Activated T-cell treated with anti-CD3 and anti-CD28 coated beads for 24 hours (primary cell): ENCODE data around the gene ZCCHC7.
"Not testable (repeated sequence)": the region's sequence is repeated elsewhere in the genome, so short reads cannot be mapped to it uniquely, and the experiment has no call there.

Experiments used
- DNase-seq: peaks from one replicate; pipeline ENCODE4 v3.0.0-alpha.2; 2020; ENCODE audit warnings: low read depth

Gene ZCCHC7

GRCh38 chr9:37120843-37121335 is 515 bp downstream of the ZCCHC7 start:
- not testable (repeated sequence) for DNase-seq

- no peak for DNase-seq
These were observed 1.5 kb downstream of the ZCCHC7 start for GRCh38 chr9:37121881-37122280.

- no peak for DNase-seq
These were observed 5.9 kb downstream of the ZCCHC7 start for GRCh38 chr9:37126214-37126788.

- no peak for DNase-seq
These were observed 6.6 kb downstream of the ZCCHC7 start for GRCh38 chr9:37127018-37127417.

GRCh38 chr9:37128051-37128450 is 7.7 kb downstream of the ZCCHC7 start:
- DNase-seq = no peak

- no peak for DNase-seq
These were observed 13.8 kb downstream of the ZCCHC7 start for GRCh38 chr9:37134166-37134565.

GRCh38 chr9:37141015-37141414 is 20.6 kb downstream of the ZCCHC7 start:
- no peak for DNase-seq

GRCh38 chr9:37144762-37145161 is 24.4 kb downstream of the ZCCHC7 start:
- no peak for DNase-seq

- DNase-seq = no peak
These were observed 26.0 kb downstream of the ZCCHC7 start for GRCh38 chr9:37146410-37146809.

- DNase-seq = no peak
These were observed 27.8 kb downstream of the ZCCHC7 start for GRCh38 chr9:37148181-37148580.

GRCh38 chr9:37149666-37150308 is 29.4 kb downstream of the ZCCHC7 start:
- no peak for DNase-seq

GRCh38 chr9:37150415-37150814 is 30.0 kb downstream of the ZCCHC7 start:
- no peak for DNase-seq

- DNase-seq = no peak
These were observed 31.4 kb downstream of the ZCCHC7 start for GRCh38 chr9:37151812-37152211.

- no peak for DNase-seq
These were observed 32.0 kb downstream of the ZCCHC7 start for GRCh38 chr9:37152365-37152764.

- DNase-seq = no peak
These were observed 35.2 kb downstream of the ZCCHC7 start for GRCh38 chr9:37155601-37156000.

GRCh38 chr9:37156205-37156604 is 35.8 kb downstream of the ZCCHC7 start:
- no peak for DNase-seq

- no peak for DNase-seq
These were observed 36.5 kb downstream of the ZCCHC7 start for GRCh38 chr9:37156781-37157356.

GRCh38 chr9:37157726-37158377 is 37.5 kb downstream of the ZCCHC7 start:
- DNase-seq = no peak

GRCh38 chr9:37163299-37163698 is 42.9 kb downstream of the ZCCHC7 start:
- no peak for DNase-seq

- not testable (repeated sequence) for DNase-seq
These were observed 44.0 kb downstream of the ZCCHC7 start for GRCh38 chr9:37164335-37164734.

GRCh38 chr9:37165644-37166043 is 45.3 kb downstream of the ZCCHC7 start:
- no peak for DNase-seq

GRCh38 chr9:37167456-37168047 is 47.2 kb downstream of the ZCCHC7 start:
- DNase-seq = no peak

GRCh38 chr9:37172557-37172956 is 52.2 kb downstream of the ZCCHC7 start:
- DNase-seq = no peak
